ENCODE data around the gene RAVER1. TPM values are rescaled to one million over a fixed set of nuclear protein-coding genes. Genes with fewer than 3 reads are reported as not detected.

Gene RAVER1
- total RNA-seq, 1 experiment from 2014 or later, result 86.9 TPM

DNA sequence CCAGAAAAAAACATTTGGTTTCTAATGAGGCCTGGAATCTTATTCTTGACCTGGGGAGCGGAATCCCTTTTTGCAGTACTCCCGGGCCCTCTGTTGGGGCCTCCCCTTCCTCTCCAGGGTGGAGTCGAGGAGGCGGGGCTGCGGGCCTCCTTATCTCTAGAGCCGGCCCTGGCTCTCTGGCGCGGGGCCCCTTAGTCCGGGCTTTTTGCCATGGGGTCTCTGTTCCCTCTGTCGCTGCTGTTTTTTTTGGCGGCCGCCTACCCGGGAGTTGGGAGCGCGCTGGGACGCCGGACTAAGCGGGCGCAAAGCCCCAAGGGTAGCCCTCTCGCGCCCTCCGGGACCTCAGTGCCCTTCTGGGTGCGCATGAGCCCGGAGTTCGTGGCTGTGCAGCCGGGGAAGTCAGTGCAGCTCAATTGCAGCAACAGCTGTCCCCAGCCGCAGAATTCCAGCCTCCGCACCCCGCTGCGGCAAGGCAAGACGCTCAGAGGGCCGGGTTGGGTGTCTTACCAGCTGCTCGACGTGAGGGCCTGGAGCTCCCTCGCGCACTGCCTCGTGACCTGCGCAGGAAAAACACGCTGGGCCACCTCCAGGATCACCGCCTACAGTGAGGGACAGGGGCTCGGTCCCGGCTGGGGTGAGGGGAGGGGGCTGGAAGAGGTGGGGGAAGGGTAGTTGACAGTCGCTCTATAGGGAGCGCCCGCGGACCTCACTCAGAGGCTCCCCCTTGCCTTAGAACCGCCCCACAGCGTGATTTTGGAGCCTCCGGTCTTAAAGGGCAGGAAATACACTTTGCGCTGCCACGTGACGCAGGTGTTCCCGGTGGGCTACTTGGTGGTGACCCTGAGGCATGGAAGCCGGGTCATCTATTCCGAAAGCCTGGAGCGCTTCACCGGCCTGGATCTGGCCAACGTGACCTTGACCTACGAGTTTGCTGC lies 46.3 kb downstream of the RAVER1 start, which contains the start of gene ICAM4 (continued):
- TF ChIP-seq, protein P1, sequence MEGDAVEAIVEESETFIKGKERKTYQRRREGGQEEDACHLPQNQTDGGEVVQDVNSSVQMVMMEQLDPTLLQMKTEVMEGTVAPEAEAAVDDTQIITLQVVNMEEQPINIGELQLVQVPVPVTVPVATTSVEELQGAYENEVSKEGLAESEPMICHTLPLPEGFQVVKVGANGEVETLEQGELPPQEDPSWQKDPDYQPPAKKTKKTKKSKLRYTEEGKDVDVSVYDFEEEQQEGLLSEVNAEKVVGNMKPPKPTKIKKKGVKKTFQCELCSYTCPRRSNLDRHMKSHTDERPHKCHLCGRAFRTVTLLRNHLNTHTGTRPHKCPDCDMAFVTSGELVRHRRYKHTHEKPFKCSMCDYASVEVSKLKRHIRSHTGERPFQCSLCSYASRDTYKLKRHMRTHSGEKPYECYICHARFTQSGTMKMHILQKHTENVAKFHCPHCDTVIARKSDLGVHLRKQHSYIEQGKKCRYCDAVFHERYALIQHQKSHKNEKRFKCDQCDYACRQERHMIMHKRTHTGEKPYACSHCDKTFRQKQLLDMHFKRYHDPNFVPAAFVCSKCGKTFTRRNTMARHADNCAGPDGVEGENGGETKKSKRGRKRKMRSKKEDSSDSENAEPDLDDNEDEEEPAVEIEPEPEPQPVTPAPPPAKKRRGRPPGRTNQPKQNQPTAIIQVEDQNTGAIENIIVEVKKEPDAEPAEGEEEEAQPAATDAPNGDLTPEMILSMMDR (IDR thresholded peaks at IDR 0.05), result no peak
- peak; percentile 31; the same call in 1 of the 2 replicates for TF ChIP-seq NFYB (CRISPR knock-in tag; conservative IDR thresholded peaks at IDR 0.05; ENCODE audit: low read depth)
- peak; percentile 79; the same call in 1 of the 2 replicates for TF ChIP-seq MYBL2 (CRISPR knock-in tag; IDR thresholded peaks at IDR 0.05)
- no peak for TF ChIP-seq ZNF281 (CRISPR knock-in tag; IDR thresholded peaks at IDR 0.05)
- TF ChIP-seq, protein P2, sequence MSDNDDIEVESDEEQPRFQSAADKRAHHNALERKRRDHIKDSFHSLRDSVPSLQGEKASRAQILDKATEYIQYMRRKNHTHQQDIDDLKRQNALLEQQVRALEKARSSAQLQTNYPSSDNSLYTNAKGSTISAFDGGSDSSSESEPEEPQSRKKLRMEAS (CRISPR knock-in tag; IDR thresholded peaks at IDR 0.05), result peak; percentile 60; the same call in 1 of the 2 replicates
- no peak for TF ChIP-seq E2F4 (CRISPR knock-in tag; IDR thresholded peaks at IDR 0.05; ENCODE audit: borderline replicate concordance, low read depth)
- 0 out of 2 replicates have a peak, but pooled peaks have one; percentile 28 for TF ChIP-seq GTF2I (CRISPR knock-in tag; conservative IDR thresholded peaks at IDR 0.05)
- no peak for TF ChIP-seq NFE2L1 (CRISPR knock-in tag; IDR thresholded peaks at IDR 0.05)
- TF ChIP-seq, protein P3, sequence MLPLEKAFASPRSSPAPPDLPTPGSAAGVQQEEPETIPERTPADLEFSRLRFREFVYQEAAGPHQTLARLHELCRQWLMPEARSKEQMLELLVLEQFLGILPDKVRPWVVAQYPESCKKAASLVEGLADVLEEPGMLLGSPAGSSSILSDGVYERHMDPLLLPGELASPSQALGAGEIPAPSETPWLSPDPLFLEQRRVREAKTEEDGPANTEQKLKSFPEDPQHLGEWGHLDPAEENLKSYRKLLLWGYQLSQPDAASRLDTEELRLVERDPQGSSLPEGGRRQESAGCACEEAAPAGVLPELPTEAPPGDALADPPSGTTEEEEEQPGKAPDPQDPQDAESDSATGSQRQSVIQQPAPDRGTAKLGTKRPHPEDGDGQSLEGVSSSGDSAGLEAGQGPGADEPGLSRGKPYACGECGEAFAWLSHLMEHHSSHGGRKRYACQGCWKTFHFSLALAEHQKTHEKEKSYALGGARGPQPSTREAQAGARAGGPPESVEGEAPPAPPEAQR (CRISPR knock-in tag; IDR thresholded peaks at IDR 0.05), result no peak
- TF ChIP-seq CREB1 (CRISPR knock-in tag; IDR thresholded peaks at IDR 0.05), result no peak
- TF ChIP-seq SMAD3 (CRISPR knock-in tag; IDR thresholded peaks at IDR 0.05; ENCODE audit: borderline replicate concordance), result peak; percentile 43; the same call in 1 of the 2 replicates
- TF ChIP-seq, protein P4, sequence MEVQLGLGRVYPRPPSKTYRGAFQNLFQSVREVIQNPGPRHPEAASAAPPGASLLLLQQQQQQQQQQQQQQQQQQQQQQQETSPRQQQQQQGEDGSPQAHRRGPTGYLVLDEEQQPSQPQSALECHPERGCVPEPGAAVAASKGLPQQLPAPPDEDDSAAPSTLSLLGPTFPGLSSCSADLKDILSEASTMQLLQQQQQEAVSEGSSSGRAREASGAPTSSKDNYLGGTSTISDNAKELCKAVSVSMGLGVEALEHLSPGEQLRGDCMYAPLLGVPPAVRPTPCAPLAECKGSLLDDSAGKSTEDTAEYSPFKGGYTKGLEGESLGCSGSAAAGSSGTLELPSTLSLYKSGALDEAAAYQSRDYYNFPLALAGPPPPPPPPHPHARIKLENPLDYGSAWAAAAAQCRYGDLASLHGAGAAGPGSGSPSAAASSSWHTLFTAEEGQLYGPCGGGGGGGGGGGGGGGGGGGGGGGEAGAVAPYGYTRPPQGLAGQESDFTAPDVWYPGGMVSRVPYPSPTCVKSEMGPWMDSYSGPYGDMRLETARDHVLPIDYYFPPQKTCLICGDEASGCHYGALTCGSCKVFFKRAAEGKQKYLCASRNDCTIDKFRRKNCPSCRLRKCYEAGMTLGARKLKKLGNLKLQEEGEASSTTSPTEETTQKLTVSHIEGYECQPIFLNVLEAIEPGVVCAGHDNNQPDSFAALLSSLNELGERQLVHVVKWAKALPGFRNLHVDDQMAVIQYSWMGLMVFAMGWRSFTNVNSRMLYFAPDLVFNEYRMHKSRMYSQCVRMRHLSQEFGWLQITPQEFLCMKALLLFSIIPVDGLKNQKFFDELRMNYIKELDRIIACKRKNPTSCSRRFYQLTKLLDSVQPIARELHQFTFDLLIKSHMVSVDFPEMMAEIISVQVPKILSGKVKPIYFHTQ (CRISPR knock-in tag; IDR thresholded peaks at IDR 0.05), result no peak
- TF ChIP-seq, protein P5, sequence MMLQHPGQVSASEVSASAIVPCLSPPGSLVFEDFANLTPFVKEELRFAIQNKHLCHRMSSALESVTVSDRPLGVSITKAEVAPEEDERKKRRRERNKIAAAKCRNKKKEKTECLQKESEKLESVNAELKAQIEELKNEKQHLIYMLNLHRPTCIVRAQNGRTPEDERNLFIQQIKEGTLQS (CRISPR knock-in tag; conservative IDR thresholded peaks at IDR 0.05), result no peak
- TF ChIP-seq, protein P6, sequence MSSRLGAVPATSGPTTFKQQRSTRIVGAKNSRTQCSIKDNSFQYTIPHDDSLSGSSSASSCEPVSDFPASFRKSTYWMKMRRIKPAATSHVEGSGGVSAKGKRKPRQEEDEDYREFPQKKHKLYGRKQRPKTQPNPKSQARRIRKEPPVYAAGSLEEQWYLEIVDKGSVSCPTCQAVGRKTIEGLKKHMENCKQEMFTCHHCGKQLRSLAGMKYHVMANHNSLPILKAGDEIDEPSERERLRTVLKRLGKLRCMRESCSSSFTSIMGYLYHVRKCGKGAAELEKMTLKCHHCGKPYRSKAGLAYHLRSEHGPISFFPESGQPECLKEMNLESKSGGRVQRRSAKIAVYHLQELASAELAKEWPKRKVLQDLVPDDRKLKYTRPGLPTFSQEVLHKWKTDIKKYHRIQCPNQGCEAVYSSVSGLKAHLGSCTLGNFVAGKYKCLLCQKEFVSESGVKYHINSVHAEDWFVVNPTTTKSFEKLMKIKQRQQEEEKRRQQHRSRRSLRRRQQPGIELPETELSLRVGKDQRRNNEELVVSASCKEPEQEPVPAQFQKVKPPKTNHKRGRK (CRISPR knock-in tag; IDR thresholded peaks at IDR 0.05; ENCODE audit: borderline replicate concordance), result no peak
- 0 out of 2 replicates have a peak, but pooled peaks have one; percentile 42 for TF ChIP-seq TEAD1 (CRISPR knock-in tag; IDR thresholded peaks at IDR 0.05)
- no peak for TF ChIP-seq SOX15 (CRISPR knock-in tag; IDR thresholded peaks at IDR 0.05)
- TF ChIP-seq, protein P7, sequence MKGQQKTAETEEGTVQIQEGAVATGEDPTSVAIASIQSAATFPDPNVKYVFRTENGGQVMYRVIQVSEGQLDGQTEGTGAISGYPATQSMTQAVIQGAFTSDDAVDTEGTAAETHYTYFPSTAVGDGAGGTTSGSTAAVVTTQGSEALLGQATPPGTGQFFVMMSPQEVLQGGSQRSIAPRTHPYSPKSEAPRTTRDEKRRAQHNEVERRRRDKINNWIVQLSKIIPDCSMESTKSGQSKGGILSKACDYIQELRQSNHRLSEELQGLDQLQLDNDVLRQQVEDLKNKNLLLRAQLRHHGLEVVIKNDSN (CRISPR knock-in tag; IDR thresholded peaks at IDR 0.05), result peak; percentile 61
- TF ChIP-seq FOXP1 (CRISPR knock-in tag; IDR thresholded peaks at IDR 0.05; ENCODE audit: borderline replicate concordance), result peak; percentile 74; the same call in 1 of the 2 replicates

Data from WTC11 (cell line).